ENCODE results near the gene FNDC10. TPM values are rescaled to one million over a fixed set of nuclear protein-coding genes. Genes with fewer than 3 reads are reported as not detected.
A peak's percentile ranks its signal among the peaks of the same experiment; 100 is the strongest.

The FNDC10 gene
- total and polyA plus RNA-seq, 8 donors = 0.28 to 2.4 (median 1.1) TPM

DNA sequence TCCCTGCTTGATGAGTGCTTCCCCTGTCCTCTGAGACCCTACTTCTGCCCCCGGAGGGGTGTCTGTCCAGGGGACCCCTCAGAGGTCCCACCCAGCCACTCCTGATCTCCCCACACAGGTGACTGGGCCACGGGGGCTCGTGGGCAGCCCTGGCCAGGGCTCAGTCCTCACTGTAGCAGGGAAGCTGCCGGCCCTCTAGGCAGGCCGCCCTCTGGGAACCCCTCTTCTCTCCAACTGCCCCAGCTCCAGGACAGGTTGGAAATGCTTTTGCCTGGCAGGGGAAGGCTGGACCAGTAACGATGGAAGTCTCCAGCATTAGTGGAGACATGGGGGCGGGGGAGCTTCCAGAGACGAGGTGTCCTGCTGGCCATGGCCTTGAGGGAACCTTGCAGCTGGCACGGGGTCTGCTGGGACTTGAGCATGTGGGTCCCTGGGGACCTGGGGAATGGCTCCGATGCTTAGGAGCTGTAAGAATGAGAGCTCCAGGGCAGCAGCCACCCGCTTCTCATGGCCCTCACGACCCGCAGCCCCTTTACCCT lies 3.1 kb upstream of the FNDC10 start:
- intact Hi-C loops (cut with DNase I) = no loop called here

DNA sequence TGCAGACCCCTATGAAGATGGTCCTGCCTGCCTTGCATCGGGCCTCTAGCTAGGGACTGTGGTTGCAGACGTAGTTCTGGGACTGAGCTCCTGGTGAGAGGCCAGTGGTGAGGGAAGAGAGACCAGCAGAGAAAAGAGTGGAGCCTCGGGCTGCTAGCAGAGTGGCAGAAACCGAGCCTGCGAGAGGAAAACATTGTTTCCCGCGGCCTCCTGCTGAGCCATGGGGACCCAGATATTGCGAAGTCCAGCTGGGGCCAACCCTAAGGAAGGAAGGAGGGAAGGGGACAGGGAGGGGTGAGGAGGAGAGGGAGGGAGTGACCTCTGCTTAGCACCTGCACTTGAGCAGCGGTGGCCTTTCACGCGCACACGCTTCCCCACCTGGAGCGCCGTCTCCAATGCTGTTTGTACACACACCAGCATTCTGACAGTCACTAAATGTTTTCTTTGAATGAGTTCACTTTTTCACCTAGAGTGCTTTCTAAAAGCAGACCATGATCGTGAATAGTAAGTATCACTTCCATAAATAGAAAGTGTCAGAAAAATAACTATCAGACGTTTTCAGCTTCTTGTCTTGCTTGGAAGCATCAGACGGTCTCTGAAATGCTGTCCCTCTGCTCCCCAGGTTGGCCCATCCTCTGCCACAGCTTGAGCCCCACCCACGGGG lies 2.5 kb upstream of the FNDC10 start:
- TF ChIP-seq, protein P1, sequence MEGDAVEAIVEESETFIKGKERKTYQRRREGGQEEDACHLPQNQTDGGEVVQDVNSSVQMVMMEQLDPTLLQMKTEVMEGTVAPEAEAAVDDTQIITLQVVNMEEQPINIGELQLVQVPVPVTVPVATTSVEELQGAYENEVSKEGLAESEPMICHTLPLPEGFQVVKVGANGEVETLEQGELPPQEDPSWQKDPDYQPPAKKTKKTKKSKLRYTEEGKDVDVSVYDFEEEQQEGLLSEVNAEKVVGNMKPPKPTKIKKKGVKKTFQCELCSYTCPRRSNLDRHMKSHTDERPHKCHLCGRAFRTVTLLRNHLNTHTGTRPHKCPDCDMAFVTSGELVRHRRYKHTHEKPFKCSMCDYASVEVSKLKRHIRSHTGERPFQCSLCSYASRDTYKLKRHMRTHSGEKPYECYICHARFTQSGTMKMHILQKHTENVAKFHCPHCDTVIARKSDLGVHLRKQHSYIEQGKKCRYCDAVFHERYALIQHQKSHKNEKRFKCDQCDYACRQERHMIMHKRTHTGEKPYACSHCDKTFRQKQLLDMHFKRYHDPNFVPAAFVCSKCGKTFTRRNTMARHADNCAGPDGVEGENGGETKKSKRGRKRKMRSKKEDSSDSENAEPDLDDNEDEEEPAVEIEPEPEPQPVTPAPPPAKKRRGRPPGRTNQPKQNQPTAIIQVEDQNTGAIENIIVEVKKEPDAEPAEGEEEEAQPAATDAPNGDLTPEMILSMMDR (IDR thresholded peaks at IDR 0.05) = no peak
- ATAC-seq = no peak
- WGBS, 2 donors = 58 to 61% methylated on average over 18 of the region's 18 CpGs
- H3K4me3 ChIP-seq = no peak overlapping the region
- no peaks in the 10 kb centered on the region for H3K27me3 ChIP-seq
- no peak overlapping the region for H3K27ac ChIP-seq
- intact Hi-C loops (cut with DNase I) = no loop called here
- H3K36me3 ChIP-seq = no peaks in the 10 kb centered on the region
- H3K4me1 ChIP-seq = peaks cover 0 to 6% (median 3%) of the 10 kb centered on the region in 3 donors
- H3K9me3 ChIP-seq = no peaks in the 10 kb centered on the region
- no peak for DNase-seq
- no peak for FAIRE-seq

More for the DNA sequence above, 3.1 kb upstream of the FNDC10 start:
- Histone ChIP-seq H3K36me3 (no peaks in the 10 kb centered on the region), H3K4me3 (no peak overlapping the region), H3K27ac (no peak overlapping the region), H3K4me1 (peaks cover 0 to under 1% (median 0%) of the 10 kb centered on the region in 3 donors), H3K9me3 (no peaks in the 10 kb centered on the region), H3K27me3 (no peaks in the 10 kb centered on the region)
- no peak for DNase-seq
- TF ChIP-seq, protein P1 (IDR thresholded peaks at IDR 0.05) = no peak
- 47 to 58% methylated on average over 13 of the region's 13 CpGs for WGBS, 2 donors
- FAIRE-seq = no peak
- ATAC-seq = no peak

DNA sequence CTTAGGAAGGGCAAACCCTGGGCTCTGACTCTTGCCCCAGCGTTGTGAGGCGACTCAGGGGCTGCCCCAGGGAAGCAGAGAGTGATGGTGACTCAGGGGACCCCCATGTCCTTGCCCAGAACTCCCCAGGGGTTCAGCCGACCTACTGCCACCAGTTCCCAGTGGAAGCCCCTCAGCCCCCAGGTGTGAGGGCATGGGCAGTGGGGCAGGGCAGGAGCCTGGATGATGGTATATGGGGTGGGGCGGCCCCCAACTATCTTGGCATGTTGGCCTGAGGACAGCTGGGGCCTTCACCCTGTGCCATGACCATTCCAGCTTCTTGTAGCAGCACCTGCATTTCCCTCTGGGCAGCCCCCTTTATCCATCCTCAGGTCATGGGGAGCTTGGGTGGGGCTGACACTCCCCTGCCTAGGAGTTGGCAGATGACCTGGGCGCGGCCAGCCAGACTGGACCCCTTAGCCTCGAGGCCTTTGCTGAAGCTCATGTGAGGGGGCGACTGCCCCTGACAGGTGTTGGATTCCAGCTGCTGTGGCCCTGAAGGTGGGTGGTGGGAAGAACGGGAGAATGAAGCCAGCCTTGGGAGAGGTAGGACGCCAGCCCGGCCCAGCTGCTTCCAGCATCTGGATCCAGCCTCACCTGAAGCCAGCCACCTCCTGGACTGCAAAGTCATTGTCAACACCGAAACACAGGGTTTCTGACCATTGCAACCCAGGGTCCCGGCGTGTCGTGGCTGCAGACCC lies 1.8 kb upstream of the FNDC10 start:
- FAIRE-seq (no peak), DNase-seq (no peak), ATAC-seq (no peak)
- Histone ChIP-seq H3K36me3 (no peaks in the 10 kb centered on the region), H3K4me1 (peaks cover 0 to 6% (median 4%) of the 10 kb centered on the region in 3 donors), H3K4me3 (no peak overlapping the region), H3K27me3 (no peaks in the 10 kb centered on the region), H3K27ac (no peak overlapping the region), H3K9me3 (no peaks in the 10 kb centered on the region)
- WGBS, 2 donors = 83 to 86% methylated on average over 15 of the region's 15 CpGs
- TF ChIP-seq, protein P1 (IDR thresholded peaks at IDR 0.05) = no peak
- intact Hi-C loops (cut with DNase I) = no loop called here

DNA sequence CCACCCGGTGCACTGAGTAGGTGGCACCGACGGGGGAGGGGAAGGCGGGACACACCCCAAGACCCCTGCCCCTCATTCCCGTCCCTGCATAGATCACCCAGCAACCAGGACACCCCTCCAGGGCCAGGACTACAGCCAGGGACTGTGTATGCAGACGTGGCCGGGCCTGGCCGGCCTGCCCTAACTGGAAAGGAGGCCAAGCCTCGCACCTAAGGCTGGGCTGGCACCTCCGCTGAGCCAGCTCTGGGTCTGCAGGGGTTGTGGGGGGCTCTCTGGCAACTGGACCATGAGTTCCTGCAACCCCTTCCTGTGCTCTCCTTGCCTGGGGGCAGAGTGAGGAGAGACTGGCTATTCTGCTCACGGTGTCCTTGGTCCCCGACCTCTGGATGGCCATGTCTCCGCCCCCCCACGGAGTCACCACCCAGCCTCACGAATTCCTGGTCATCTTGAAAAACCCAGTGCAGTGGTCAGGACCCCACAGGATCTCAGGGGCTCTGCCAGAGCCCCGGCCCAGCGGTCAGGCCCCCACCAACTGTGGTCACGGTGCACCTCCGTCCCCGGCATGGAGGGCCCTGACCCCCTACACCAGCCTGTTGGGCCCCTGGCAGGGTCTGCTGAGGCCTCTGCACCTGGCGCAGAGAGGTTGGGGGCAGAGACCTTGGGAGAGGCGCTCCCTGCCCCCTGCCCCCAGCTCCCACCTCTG lies 1.1 kb upstream of the FNDC10 start:
- FAIRE-seq = no peak
- no peaks in the 10 kb centered on the region for H3K9me3 ChIP-seq
- DNase-seq = peak in 1 of 6 donors; percentile 71
- TF ChIP-seq, protein P1 (IDR thresholded peaks at IDR 0.05) = no peak
- H3K4me1 ChIP-seq = peaks cover 0 to 6% (median 4%) of the 10 kb centered on the region in 3 donors
- H3K27ac ChIP-seq = no peak overlapping the region
- WGBS, 2 donors = 76 to 89% methylated on average over 16 to 22 of the region's 22 CpGs
- H3K27me3 ChIP-seq = no peaks in the 10 kb centered on the region
- intact Hi-C loops (cut with DNase I) = no loop called here
- no peak for ATAC-seq
- H3K4me3 ChIP-seq = peak overlapping the region in 1 of 4 donors; percentile 50
- H3K36me3 ChIP-seq = no peaks in the 10 kb centered on the region

Measured in pancreas (tissue), 10 donors.